Endometrial microvascular endothelial cells (primary cell): ENCODE data around the gene ARRB1. TPM values are rescaled to one million over a fixed set of nuclear protein-coding genes. Genes with fewer than 3 reads are reported as not detected.

Experiments
- in situ Hi-C: cut with HindIII; loops from 2 replicates; pipeline ENCODE4 v1.10.0; 2017; ENCODE audit warnings: low sequenced_read_pairs, low pct_unique_long_range_greater_than_20kb; ENCODE audit errors: inconsistent ontology term
- total RNA-seq: library from RNA; depleted of rRNA; stranded (reverse); fragments of >200 nt; gene quantifications from one replicate; pipeline ENCODE4 v1.2.3, GENCODE V29; 2015; ENCODE audit errors: inconsistent ontology term

ARRB1 gene
- total RNA-seq, 1 donor from 2014 or later = 22.7 TPM

GRCh38 chr11:75214843-75215242 lies 136.6 kb downstream of the ARRB1 start:
- in situ Hi-C loops = no loop called here

DNA sequence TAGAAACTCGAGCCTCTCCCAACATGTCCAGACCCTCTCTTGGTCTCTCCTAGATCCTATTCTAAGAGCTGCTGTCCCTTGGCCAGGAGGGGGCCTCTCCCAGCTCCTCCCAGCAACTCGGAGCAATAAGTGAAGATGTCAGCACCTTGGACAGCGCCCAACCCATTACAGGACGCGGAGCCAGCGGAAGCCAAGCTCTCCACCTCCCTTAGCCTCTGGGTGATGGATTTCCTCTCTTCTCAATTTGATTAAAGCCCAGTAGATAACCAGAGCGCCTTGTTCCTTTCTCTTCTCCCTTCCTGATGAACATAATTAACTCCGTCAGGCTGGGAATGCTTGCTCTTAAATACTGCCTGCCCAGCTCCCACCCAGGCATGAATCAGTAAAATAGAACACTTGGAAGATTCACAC lies 137.0 kb downstream of the ARRB1 start:
- in situ Hi-C loops = no loop called here

Other genes starting within 250 kb of the ARRB1 start
- gene SLCO2B1, start 200.6 kb downstream of the ARRB1 start, total RNA-seq = 0.65 TPM
- gene TPBGL, start 110.9 kb downstream of the ARRB1 start, total RNA-seq = not detected
- gene RPS3, start 47.9 kb upstream of the ARRB1 start, total RNA-seq = 1,799 TPM
- gene KLHL35, start 81.5 kb upstream of the ARRB1 start, total RNA-seq = not detected
- gene GDPD5, start 174.3 kb upstream of the ARRB1 start, total RNA-seq = 36.6 TPM
- 652 TPM for gene SERPINH1, start 210.6 kb upstream of the ARRB1 start, total RNA-seq